PFSK-1 (cell line): Measurements from ENCODE around the gene B3GALT6.

Experiments
- POLR2AphosphoS5 ChIP-seq: IDR thresholded peaks from 2 replicates; pipeline ENCODE4 v1.6.1; 2012; ENCODE audit warnings: low read depth, mild to moderate bottlenecking, control low read depth, low read length, moderate library complexity
- TAF1 ChIP-seq: IDR thresholded peaks from 2 replicates; pipeline ENCODE4 v1.6.1; 2012; ENCODE audit warnings: low read length, control low read depth, borderline replicate concordance; ENCODE audit not compliant: insufficient read depth
- TF ChIP-seq, protein P1 (sequence below), 2 experiments: IDR thresholded peaks; 2 replicates each; pipeline versions ENCODE4 v1.6.1 to v1.8.0; 2011 to 2012; ENCODE audit warnings: low read depth in 2 of 2, low read length in 2 of 2, control low read depth in 1 of 2, inconsistent platforms in 1 of 2, mild to moderate bottlenecking in 1 of 2, moderate library complexity in 1 of 2; ENCODE audit not compliant: insufficient read depth in 1 of 2

DNA sequence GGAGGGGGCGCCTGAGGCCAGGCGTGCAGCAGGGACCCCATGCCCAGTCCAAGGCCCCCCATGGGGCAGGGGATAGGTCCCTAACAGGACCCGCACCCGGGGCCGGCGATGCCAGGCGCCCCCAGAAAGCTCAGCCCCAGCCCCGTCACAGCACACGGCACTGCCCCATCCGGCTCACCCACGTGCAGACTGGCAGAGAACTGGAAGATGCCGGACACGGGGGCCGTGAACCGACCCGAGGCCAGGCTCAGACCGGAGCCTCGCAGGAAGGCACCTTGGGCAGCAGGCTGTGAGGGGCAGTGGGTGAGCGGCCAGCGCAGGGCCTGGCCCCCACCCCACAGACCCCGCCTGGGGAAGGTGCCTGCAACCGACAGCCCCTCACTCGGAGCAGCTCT lies 11.2 kb downstream of the B3GALT6 start:
- no peak for TF ChIP-seq POLR2AphosphoS5
- TF ChIP-seq, protein P1, sequence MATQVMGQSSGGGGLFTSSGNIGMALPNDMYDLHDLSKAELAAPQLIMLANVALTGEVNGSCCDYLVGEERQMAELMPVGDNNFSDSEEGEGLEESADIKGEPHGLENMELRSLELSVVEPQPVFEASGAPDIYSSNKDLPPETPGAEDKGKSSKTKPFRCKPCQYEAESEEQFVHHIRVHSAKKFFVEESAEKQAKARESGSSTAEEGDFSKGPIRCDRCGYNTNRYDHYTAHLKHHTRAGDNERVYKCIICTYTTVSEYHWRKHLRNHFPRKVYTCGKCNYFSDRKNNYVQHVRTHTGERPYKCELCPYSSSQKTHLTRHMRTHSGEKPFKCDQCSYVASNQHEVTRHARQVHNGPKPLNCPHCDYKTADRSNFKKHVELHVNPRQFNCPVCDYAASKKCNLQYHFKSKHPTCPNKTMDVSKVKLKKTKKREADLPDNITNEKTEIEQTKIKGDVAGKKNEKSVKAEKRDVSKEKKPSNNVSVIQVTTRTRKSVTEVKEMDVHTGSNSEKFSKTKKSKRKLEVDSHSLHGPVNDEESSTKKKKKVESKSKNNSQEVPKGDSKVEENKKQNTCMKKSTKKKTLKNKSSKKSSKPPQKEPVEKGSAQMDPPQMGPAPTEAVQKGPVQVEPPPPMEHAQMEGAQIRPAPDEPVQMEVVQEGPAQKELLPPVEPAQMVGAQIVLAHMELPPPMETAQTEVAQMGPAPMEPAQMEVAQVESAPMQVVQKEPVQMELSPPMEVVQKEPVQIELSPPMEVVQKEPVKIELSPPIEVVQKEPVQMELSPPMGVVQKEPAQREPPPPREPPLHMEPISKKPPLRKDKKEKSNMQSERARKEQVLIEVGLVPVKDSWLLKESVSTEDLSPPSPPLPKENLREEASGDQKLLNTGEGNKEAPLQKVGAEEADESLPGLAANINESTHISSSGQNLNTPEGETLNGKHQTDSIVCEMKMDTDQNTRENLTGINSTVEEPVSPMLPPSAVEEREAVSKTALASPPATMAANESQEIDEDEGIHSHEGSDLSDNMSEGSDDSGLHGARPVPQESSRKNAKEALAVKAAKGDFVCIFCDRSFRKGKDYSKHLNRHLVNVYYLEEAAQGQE (IDR thresholded peaks at IDR 0.05; ENCODE audit: insufficient read depth in 1 of 2, low read depth in 2 of 2, low read length in 2 of 2): no peak
- TF ChIP-seq TAF1: no peak
